GM19238 (cell line): Measurements from ENCODE around the gene GMEB2.

ENCODE experiments used
- DNase-seq: peaks from one replicate; pipeline ENCODE4 v3.0.0; 2011; ENCODE audit warnings: low spot score; ENCODE audit not compliant: insufficient read length

GMEB2 gene

GRCh38 chr20:63590218-63591146 lies 36.4 kb downstream of the GMEB2 start:
- DNase-seq, result no peak

GRCh38 chr20:63589261-63590217 lies 37.4 kb downstream of the GMEB2 start:
- DNase-seq, result no peak

DNA sequence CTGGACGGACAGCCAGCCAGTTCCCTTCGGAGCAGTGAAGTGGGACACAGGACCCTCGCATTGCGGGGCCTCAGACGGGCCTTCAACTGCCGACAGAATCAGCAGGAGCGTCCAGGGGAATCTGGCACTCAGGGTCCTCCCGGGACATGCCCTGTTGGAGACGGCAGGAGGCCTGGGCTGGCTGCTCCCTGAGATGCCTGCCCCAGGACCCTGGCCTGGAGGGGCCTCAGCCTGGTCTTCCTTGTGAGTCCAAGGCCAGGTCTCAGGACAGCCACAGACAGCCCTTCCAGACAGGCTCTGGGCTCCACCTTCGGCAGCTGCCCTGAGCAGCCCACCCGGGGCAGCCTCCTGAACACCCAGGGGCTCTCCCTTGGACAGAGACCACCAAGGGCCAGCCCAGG lies 38.3 kb downstream of the GMEB2 start:
- DNase-seq, result no peak

DNA sequence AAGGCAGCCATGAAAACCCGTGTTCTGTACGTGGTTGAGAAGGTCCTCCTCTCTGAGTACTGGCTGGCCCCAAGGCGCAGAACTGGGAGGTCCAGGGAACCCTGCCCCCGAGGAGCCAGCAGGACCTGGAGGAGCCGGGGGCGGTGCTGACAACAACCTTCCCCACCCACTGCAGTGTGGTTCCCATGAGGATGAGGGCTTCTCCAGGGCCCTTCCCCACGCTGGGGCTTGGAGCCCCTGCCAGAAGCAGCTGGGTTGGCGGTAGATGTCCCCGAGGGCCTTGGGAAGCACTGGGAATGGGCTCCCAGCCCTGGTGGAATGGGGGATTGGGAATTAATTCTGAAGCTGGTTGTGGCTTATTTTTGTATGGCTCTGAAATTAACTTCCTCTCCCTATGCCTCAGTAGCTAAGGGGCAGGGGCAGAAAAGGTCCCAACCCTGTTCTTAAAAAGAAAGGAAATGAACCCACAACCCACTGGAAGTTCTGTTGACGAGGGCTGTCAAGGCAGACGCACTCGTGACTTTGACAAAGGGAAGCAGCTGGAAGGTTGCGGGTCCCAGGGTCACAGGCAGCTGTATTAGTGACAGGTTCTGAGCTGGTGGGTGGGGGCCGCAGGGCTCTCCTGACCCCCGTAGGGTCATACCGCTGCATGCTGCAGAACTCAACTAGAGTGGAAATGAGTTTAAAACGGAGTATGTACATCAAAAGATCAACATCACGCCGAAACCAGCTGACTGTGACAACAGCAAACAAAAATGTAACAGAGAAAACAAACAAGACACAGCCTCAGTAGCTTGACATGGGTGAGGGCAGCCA lies 38.9 kb downstream of the GMEB2 start:
- DNase-seq, result no peak

DNA sequence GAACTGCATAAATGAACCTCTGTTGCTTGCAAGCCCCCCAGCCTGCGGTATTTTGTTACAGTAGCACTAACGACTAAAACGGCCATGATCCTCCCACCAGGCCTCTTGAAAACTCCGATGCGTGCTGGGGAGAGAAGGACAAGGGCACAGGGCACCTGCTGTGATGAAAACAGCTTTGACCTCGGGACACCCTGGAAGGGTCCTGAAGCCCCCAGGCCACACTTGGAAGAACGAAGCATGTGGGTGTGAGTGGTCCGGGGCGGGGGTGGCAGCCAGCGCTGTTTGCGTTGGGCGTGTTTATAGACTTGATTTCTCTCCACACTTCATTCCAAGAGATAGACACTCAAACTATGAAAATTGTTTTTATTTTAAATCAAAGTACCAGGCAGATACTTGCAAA lies 39.6 kb downstream of the GMEB2 start:
- no peak for DNase-seq

DNA sequence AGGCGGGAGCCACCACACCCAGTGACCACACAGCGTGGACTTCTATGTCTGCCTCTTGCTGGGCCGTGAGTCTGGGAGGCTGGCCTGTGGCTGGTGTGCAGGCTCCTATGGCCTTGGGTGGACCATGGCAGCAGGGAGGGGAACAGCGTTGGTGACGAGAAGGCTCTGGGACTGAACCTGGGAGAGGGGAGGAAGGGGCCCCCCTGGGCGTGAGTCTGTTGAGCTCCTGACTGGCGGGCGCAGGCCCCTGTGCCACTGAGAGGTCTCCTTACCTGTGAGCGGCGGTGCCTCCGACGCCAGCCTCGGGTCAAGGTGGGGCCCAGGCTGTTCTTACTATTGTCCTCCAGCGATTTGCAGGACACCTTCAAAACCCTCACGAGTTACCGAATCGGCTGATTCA lies 40.1 kb downstream of the GMEB2 start:
- DNase-seq, result no peak

DNA sequence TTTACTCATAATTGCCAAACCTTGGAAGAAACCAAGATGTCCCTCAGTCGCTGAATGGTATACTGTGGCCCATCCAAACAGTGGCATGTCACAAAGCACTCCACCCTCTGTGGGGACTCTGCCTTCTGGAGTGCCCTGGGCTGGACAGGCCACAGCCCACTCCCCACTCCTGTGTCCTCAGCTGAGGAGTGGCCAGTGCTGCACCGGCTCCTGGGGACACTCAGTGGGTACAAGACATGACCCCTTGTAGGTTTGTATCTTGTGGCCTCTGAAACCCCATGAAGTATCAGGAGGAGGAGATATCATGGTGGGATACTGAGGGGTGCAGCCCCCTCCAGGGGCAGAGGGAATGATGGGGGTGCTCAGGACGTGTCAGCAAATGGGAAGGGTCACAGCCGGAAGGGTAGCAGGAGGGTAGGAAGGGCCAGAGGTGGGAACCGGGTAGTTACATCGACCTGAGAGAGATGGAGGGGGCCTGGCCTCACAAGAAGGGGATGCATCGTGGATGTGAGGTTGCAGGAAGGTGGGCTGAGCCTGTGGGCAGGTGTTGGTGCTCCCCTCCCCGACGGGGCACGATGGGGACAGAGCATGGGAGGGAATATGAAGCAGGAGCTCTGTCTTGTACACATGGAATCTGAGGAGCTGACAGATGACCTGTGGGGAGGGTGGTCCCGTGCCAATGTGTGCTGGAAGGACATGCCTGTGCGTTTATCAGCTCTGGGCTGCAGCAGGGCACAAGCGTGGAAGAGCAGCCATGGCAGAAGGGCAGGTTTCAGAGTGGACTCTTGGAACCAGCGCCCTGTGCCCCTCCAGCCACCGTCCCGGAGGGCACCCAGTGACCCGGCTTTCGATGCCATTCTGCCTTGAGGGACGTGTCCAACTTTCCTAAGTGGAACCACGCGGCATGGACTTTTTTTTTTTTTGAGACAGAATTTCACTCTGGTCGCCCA lies 41.0 kb downstream of the GMEB2 start:
- no peak for DNase-seq

DNA sequence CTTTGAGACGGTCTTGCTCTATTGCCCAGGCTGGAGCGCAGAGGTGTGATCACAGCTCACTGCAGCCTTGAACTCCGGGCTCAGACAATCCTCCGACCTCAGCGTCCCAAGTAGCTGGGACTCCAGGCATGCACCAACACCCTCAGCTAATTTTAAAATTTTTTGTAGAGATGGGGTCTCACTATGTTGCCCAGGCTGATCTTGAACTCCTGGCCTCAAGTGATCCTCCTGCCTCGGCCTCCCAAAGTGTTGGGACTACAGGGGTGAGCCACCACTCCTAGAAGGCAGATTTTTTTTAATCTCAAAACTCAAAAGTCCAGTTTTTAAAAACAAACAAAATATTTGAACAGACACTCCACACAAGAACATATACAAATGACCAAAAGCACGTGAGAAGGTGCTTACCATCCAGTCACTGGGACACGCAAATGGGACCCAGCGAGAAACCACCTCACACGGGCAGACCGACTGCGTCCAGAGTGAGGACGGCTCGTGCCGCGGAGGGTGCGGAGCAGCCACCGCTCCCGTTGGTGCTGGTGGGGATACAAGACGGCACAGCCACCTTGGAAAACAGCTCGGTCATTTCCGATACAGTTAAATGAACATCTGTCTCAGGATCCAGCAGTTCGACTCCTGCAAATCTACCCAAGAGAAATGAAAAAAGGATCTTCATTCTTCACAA lies 44.4 kb downstream of the GMEB2 start:
- no peak for DNase-seq

GRCh38 chr20:63580796-63581461 lies 46.0 kb downstream of the GMEB2 start:
- no peak for DNase-seq

DNA sequence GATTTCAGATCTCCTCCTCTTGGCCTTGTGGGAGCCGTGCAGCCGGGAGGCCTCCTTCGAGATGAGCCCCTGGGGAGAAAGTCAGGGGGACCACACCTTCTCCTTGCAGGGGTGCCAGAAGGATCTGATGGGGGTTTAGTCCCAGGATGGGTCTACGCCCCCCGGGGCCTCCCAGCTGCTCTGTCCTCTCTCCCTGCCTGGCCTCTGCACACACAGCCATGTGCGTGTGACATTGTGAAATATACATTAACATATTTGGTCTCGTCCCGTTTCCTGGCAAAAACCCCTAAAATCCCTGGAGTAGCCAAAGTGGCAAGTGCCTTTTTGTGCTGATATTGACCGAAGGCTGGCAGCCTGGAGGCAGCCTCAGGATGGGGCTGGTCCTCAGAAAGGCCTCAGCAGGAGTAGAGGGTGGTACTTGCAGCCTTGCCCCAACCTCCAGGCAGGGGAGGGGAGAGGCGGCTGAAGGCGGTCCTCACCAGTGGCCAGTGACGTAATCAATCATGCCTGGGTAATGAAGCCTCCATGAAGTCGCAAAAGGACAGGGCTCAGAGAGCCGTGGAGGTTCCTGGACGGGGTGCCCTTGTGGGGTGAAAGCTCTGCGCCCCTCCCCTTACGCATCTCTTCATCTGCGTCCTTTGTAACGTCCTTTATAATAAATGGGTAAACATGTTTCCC lies 47.7 kb downstream of the GMEB2 start:
- DNase-seq, result no peak

- DNase-seq, result no peak
Observed at GRCh38 chr20:63578224-63579016, 48.5 kb downstream of the GMEB2 start.

GRCh38 chr20:63577317-63577894 lies 49.5 kb downstream of the GMEB2 start:
- DNase-seq, result no peak

- no peak for DNase-seq
Observed at GRCh38 chr20:63576311-63576710, 50.6 kb downstream of the GMEB2 start.

- no peak for DNase-seq
Observed at GRCh38 chr20:63574829-63575743, 51.8 kb downstream of the GMEB2 start.

DNA sequence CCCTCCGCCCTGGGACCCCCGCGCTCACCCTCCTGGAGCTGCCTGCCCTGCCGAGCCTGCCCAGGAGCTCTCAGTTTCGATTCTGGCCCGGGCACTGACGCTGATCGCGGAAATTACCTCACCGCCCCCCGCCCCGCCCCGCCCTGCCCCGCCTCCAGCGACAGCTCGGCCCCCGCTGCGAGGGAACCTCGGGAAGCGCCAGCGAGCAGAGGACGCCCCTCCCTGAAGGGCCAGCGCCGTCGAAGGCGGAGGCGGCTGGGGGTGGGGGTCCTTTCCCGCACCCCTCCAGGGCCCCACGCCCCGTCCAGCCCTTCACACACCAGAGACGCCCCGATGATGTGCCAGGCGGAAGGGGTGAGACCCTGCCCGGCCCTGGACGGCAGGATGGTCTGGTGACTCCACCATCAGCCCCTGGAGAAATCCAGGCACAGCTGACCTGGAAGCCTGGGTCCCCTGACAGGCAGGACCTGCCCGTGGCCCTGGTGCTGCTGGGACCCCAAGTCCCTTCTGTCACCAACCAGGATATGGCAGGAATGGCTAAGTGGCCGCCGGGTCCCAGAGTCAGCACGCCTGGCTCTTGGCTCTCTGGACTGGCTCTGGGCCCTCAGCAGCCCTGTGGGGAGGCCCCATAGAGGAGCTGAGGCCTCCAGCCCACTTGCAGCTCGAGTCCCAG lies 52.6 kb downstream of the GMEB2 start, which contains the start of gene HELZ2:
Gene HELZ2, minus strand, starts transcription at position 84 of the 673 bp plus-strand sequence. CDS start 1,854 bp downstream, outside the sequence.
- peak; percentile 82 for DNase-seq
